GM12878 (cell line): ENCODE data around the gene PSAT1. TPM values are rescaled to one million over a fixed set of nuclear protein-coding genes. Genes with fewer than 3 reads are reported as not detected.

Experiments
- ATF7 ChIP-seq: fragments of 450-650 bp; IDR thresholded peaks from 2 replicates; pipeline ENCODE4 v1.6.1; 2016; ENCODE audit warnings: low read depth, mild to moderate bottlenecking
- CEBPZ ChIP-seq: fragments of 150-350 bp; IDR thresholded peaks from 2 replicates; pipeline ENCODE4 v1.6.1; 2016; ENCODE audit warnings: low read depth, low read length
- CREM ChIP-seq: IDR thresholded peaks from 2 replicates; pipeline ENCODE4 v1.6.1; 2014; ENCODE audit warnings: antibody characterized with exemption, low read depth
- ELK1 ChIP-seq: IDR thresholded peaks from 2 replicates; pipeline ENCODE4 v1.6.1; 2012; ENCODE audit warnings: low read depth, low read length, improper control_type of control experiment
- FOS ChIP-seq: IDR thresholded peaks from 3 replicates; pipeline ENCODE4 v1.6.1; 2011; ENCODE audit warnings: borderline replicate concordance; ENCODE audit not compliant: insufficient read length; ENCODE audit errors: extremely low read depth
- NFYB ChIP-seq: IDR thresholded peaks from 2 replicates; pipeline ENCODE4 v1.6.1; 2011; ENCODE audit warnings: low read depth, mild to moderate bottlenecking, low read length, improper control_type of control experiment, moderate library complexity; ENCODE audit not compliant: insufficient read depth
- NR2C1 ChIP-seq: fragments of 450-650 bp; IDR thresholded peaks from 2 replicates; pipeline ENCODE4 v1.6.1; 2017; ENCODE audit warnings: antibody characterized with exemption, mild to moderate bottlenecking, moderate library complexity
- RELB ChIP-seq: fragments of 450-650 bp; IDR thresholded peaks from 2 replicates; pipeline ENCODE4 v1.6.1; 2017; ENCODE audit warnings: low read depth, mild to moderate bottlenecking, moderate library complexity
- SUZ12 ChIP-seq: fragments of 200-600 bp; sonication (generic); IDR thresholded peaks from one replicate; pipeline ENCODE4 v1.6.1; 2018; ENCODE audit warnings: antibody characterized with exemption, mild to moderate bottlenecking; ENCODE audit not compliant: unreplicated experiment
- WRNIP1 ChIP-seq: IDR thresholded peaks from 2 replicates; pipeline ENCODE4 v1.6.1; 2011; ENCODE audit warnings: low read depth, low read length, improper control_type of control experiment, borderline replicate concordance
- YBX1 ChIP-seq: fragments of 450-650 bp; IDR thresholded peaks from 2 replicates; pipeline ENCODE4 v1.6.1; 2016; ENCODE audit warnings: antibody characterized with exemption
- ZNF217 ChIP-seq: fragments of 450-650 bp; IDR thresholded peaks from 2 replicates; pipeline ENCODE4 v1.6.1; 2017; ENCODE audit warnings: antibody characterized with exemption, mild to moderate bottlenecking
- ZNF592 ChIP-seq: fragments of 450-650 bp; IDR thresholded peaks from 2 replicates; pipeline ENCODE4 v1.6.1; 2017; ENCODE audit warnings: mild to moderate bottlenecking, moderate library complexity
- polyA plus RNA-seq, 11 experiments: library from polyadenylated mRNA; depleted of rRNA in 4 of 11; unstranded in 6 of 11; stranded (reverse) in 5 of 11; fragments of >200 nt; fragmentation: Nextera tagmentation in 4 of 11; fragmentation: Illumina TruSeq in 1 of 11; extraction: Ambion mirVana in 4 of 11; extraction: Trizol in 1 of 11; gene quantifications; 1 replicate in 1 of 11; 2 replicates in 10 of 11; pipeline versions ENCODE4 v1.2.1 to v1.2.3, GENCODE V29; 2011 to 2016; ENCODE audit warnings: inconsistent platforms in 2 of 11, missing spikeins in 2 of 11, low read depth in 1 of 11
- total RNA-seq, 4 experiments: library from RNA; depleted of rRNA in 3 of 4; stranded (reverse); fragments of >200 nt in 3 of 4; fragmentation: Illumina TruSeq in 1 of 4; extraction: Trizol in 1 of 4; gene quantifications; 2 replicates each; pipeline versions ENCODE4 v1.2.1 to v1.2.3, GENCODE V29; 2013 to 2021

The PSAT1 gene
- total and polyA plus RNA-seq, 10 of the 15 experiments (the other 5 are each of a cell fraction or from before 2014, with no cell fraction given): 35.1 to 126 (median 51.9) TPM

GRCh38 chr9:78252616-78253015 lies 44.3 kb upstream of the PSAT1 start (continued):
- TF ChIP-seq RELB (no peak), NR2C1 (no peak), ZNF592 (no peak), FOS (no peak), YBX1 (no peak), ATF7 (no peak), CEBPZ (no peak), NFYB (no peak), WRNIP1 (no peak), SUZ12 (no peak), ELK1 (no peak), CREM (no peak), ZNF217 (no peak)
